Osteoblast (primary cell): Measurements from ENCODE around the gene PTPRE. TPM values are rescaled to one million over a fixed set of nuclear protein-coding genes. Genes with fewer than 3 reads are reported as not detected.

Experiments used
- DNase-seq: peaks from one replicate; pipeline ENCODE4 v3.0.0; 2011; ENCODE audit warnings: low spot score, mixed read lengths; ENCODE audit not compliant: insufficient read length; ENCODE audit errors: missing footprints
- H2AFZ ChIP-seq: 2 replicates; pipeline ENCODE4 v1.6.0; 2011; ENCODE audit warnings: mild to moderate bottlenecking, low read length
- H3K27ac ChIP-seq: 2 replicates; pipeline ENCODE4 v1.5.1; 2011; ENCODE audit warnings: mild to moderate bottlenecking, low read depth, low read length, moderate library complexity
- H3K27me3 ChIP-seq: 2 replicates; pipeline ENCODE4 v1.6.0; 2012; ENCODE audit warnings: mild to moderate bottlenecking, control low read depth, inconsistent platforms, low read length, moderate library complexity; ENCODE audit not compliant: insufficient read depth
- H3K36me3 ChIP-seq: 2 replicates; pipeline ENCODE4 v1.5.1; 2011; ENCODE audit warnings: mild to moderate bottlenecking, low read length, control low read depth, moderate library complexity; ENCODE audit not compliant: insufficient read depth
- H3K4me1 ChIP-seq: 2 replicates; pipeline ENCODE4 v1.5.1; 2011; ENCODE audit warnings: mild to moderate bottlenecking, low read length, control low read depth, moderate library complexity; ENCODE audit not compliant: insufficient read depth
- H3K4me2 ChIP-seq: 2 replicates; pipeline ENCODE4 v1.6.0; 2011; ENCODE audit warnings: mild to moderate bottlenecking, low read length; ENCODE audit not compliant: insufficient read depth
- H3K4me3 ChIP-seq: fragments of 200-600 bp; sonication (generic); 3 replicates; pipeline ENCODE4 v1.5.1; 2012; ENCODE audit warnings: mild to moderate bottlenecking, low read length, inconsistent platforms; ENCODE audit not compliant: insufficient read depth
- H3K79me2 ChIP-seq: 2 replicates; pipeline ENCODE4 v1.6.0; 2012; ENCODE audit warnings: mild to moderate bottlenecking, low read length, control low read depth, inconsistent platforms; ENCODE audit not compliant: insufficient read depth
- H3K9me3 ChIP-seq: 2 replicates; pipeline ENCODE4 v1.5.1; 2011; ENCODE audit warnings: low read depth, low read length, control low read depth
- H4K20me1 ChIP-seq: 2 replicates; pipeline ENCODE4 v1.6.0; 2012; ENCODE audit warnings: mild to moderate bottlenecking, low read length, control low read depth; ENCODE audit not compliant: insufficient read depth
- total RNA-seq: library from RNA; depleted of rRNA; stranded (reverse); fragments of >200 nt; gene quantifications from 2 replicates; pipeline ENCODE4 v1.2.3, GENCODE V29; 2012
- TF ChIP-seq, protein P1 (sequence below): IDR thresholded peaks from 2 replicates; pipeline ENCODE4 v1.5.1; 2011; ENCODE audit warnings: mild to moderate bottlenecking, low read depth, low read length, moderate library complexity; ENCODE audit errors: extremely low read depth

Gene PTPRE
- total RNA-seq, 1 donor = 9.0 TPM

DNA sequence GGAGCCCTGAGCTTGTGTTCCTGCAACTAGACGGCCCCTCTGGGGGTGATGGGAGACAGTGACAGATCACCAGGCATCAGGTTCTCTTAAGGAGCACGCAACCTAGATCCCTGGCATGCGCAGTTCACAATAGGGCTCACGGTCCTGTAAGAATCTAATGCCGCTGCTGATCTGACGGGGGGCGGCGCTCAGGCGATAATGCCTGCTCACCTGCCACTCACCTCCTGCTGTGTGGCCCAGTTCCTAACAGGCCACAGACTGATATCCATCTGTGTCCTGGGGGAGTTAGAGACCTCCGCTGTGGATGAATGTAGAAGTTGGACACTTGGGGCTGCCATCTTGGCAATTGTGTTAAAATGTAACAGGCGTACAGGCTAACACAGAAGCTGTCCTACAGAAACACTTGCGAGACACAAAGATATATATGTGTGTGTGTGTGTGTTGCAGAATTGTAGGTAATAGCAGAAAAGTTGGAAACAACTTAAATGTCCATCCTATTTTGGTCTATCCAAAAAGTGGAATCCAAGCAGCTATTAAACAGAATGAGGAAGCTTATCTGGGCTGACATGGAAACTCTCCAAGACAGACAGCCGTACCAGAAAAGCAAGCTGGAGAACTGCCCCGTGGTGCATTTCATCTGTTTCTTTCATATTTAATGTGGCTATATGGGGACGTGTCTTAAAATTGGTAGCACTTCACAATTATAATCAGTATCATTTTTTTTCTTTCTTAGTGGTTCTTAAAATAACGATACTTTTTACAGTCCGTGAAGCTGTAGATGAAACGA, 136.5 kb downstream of the PTPRE start:
- TF ChIP-seq, protein P1, sequence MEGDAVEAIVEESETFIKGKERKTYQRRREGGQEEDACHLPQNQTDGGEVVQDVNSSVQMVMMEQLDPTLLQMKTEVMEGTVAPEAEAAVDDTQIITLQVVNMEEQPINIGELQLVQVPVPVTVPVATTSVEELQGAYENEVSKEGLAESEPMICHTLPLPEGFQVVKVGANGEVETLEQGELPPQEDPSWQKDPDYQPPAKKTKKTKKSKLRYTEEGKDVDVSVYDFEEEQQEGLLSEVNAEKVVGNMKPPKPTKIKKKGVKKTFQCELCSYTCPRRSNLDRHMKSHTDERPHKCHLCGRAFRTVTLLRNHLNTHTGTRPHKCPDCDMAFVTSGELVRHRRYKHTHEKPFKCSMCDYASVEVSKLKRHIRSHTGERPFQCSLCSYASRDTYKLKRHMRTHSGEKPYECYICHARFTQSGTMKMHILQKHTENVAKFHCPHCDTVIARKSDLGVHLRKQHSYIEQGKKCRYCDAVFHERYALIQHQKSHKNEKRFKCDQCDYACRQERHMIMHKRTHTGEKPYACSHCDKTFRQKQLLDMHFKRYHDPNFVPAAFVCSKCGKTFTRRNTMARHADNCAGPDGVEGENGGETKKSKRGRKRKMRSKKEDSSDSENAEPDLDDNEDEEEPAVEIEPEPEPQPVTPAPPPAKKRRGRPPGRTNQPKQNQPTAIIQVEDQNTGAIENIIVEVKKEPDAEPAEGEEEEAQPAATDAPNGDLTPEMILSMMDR = no peak
- H3K4me3 ChIP-seq = no peak overlapping the region
- no peak overlapping the region for H3K4me2 ChIP-seq
- no peaks in the 10 kb centered on the region for H3K27me3 ChIP-seq
- no peaks in the 10 kb centered on the region for H3K36me3 ChIP-seq
- H3K27ac ChIP-seq = no peak overlapping the region
- peaks cover 9% of the 10 kb centered on the region for H3K4me1 ChIP-seq
- H3K9me3 ChIP-seq = no peaks in the 10 kb centered on the region
- H3K79me2 ChIP-seq = no peaks in the 10 kb centered on the region
- peak; percentile 29 for DNase-seq
- peaks cover 3% of the 10 kb centered on the region for H4K20me1 ChIP-seq
- no peak overlapping the region for H2AFZ ChIP-seq

DNA sequence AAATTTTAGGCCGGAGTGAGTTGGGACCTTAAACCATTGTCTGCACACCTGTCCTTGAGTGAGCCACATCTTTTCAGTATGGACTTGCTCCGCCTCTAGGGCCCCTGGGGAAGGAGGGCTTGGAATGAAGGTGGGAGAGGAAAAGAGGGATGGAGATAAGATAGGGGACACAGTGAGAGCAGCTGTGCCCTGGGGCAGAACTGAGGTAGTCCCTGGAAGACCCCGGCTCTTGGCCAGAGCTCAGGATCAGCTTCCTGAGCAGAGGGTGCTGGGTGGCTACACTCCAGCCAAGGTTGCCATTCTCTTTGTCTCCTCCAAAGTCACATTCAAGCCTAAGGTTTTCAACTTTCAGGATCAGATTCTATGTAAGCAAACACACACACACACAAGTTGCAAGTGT, 137.3 kb downstream of the PTPRE start:
- H3K4me2 ChIP-seq = no peak overlapping the region
- DNase-seq = peak; percentile 5
- H3K4me1 ChIP-seq = peaks cover 13% of the 10 kb centered on the region
- H2AFZ ChIP-seq = no peak overlapping the region
- H3K27me3 ChIP-seq = no peaks in the 10 kb centered on the region
- TF ChIP-seq, protein P1 = no peak
- H3K36me3 ChIP-seq = no peaks in the 10 kb centered on the region
- H4K20me1 ChIP-seq = peaks cover 3% of the 10 kb centered on the region
- no peaks in the 10 kb centered on the region for H3K79me2 ChIP-seq
- no peaks in the 10 kb centered on the region for H3K9me3 ChIP-seq
- no peak overlapping the region for H3K27ac ChIP-seq
- H3K4me3 ChIP-seq = no peak overlapping the region

DNA sequence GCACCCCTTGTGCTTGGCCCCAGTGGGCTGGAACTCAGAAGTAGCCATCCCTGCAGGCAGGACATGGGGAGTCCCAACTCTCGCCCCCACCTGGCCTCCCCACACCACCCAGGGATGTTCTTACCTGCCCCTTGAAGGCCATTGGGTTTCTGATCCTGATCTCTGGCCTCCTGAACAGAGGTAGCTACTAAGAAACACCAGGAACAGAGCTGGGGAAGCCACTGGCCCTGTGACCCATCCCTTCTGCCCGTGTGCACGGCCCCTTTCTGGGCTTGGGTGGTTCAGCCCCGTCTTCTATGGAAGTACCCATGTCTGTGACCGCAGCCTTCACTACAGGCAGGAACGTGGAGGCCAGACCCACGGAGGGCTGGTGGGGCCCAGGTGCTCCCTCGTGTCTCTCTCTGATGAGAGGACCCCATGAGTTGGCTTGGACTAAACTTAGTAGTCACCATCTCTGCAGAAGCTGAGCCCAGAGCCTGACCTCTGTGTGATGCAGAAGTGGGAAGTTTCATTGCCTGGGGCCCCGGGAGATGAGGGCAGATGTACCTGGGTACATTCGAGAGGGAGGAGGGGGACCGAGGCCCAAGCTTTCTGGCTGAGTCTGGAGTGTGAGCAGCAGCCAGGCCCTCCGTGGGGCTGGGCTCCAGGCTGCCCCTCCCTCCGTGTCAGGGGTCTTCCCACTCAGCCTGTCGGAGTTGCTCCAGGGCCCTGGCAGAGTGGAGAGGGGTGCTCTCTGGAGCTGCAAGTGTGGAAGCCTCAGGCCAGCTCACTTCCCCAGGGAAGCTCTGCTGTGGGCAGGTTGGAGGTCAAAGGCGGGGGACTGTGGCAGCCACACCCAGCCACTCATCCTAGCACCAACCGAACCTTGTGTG, 138.3 kb downstream of the PTPRE start:
- DNase-seq = peak; percentile 54
- Histone ChIP-seq H3K79me2 (no peaks in the 10 kb centered on the region), H2AFZ (no peak overlapping the region), H3K4me3 (no peak overlapping the region), H3K4me1 (peaks cover 13% of the 10 kb centered on the region), H3K4me2 (no peak overlapping the region), H3K9me3 (no peaks in the 10 kb centered on the region), H3K27ac (no peak overlapping the region), H4K20me1 (peaks cover 3% of the 10 kb centered on the region), H3K27me3 (no peaks in the 10 kb centered on the region), H3K36me3 (peaks cover 3% of the 10 kb centered on the region)
- TF ChIP-seq, protein P1 = no peak

DNA sequence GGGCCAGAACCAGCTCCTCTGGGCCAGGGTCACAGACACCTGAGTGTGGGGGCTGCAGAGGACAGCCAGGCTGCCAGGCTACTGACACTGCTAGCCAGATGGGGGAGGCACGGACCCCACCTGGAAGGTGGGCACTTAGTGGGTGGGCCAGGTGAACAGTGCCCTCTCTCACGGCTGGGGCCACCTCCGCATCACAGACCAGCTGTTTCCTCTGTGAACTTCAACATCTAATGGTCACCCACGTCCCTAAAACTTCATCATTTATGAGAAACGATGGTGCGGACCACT, 138.9 kb downstream of the PTPRE start:
- no peaks in the 10 kb centered on the region for H4K20me1 ChIP-seq
- no peaks in the 10 kb centered on the region for H3K9me3 ChIP-seq
- no peak overlapping the region for H3K27ac ChIP-seq
- H3K4me2 ChIP-seq = no peak overlapping the region
- peaks cover 3% of the 10 kb centered on the region for H3K36me3 ChIP-seq
- no peaks in the 10 kb centered on the region for H3K79me2 ChIP-seq
- H3K4me1 ChIP-seq = peaks cover 13% of the 10 kb centered on the region
- no peak overlapping the region for H2AFZ ChIP-seq
- H3K27me3 ChIP-seq = no peaks in the 10 kb centered on the region
- TF ChIP-seq, protein P1 = no peak
- no peak overlapping the region for H3K4me3 ChIP-seq
- peak; percentile 19 for DNase-seq
